ENCODE measurements around the gene MAN1A1. TPM values are rescaled to one million over a fixed set of nuclear protein-coding genes. Genes with fewer than 3 reads are reported as not detected.

Gene MAN1A1
- total RNA-seq, 4 donors from 2014 or later = 17.8 to 34.7 (median 29.9) TPM

GRCh38 chr6:119218548-119218947 is 131.0 kb downstream of the MAN1A1 start:
- no peak overlapping the region for H3K27ac ChIP-seq
- 50% methylated on average over 4 of the region's 4 CpGs for WGBS
- H3K27me3 ChIP-seq = no peaks in the 10 kb centered on the region
- no peaks in the 10 kb centered on the region for H3K36me3 ChIP-seq
- peaks cover 5% of the 10 kb centered on the region for H3K4me1 ChIP-seq
- no peak for DNase-seq (ENCODE audit: low spot score in 2 of 2)
- H3K4me3 ChIP-seq = no peak overlapping the region
- no peak for TF ChIP-seq EP300 (IDR thresholded peaks at IDR 0.05)
- TF ChIP-seq, protein P1, sequence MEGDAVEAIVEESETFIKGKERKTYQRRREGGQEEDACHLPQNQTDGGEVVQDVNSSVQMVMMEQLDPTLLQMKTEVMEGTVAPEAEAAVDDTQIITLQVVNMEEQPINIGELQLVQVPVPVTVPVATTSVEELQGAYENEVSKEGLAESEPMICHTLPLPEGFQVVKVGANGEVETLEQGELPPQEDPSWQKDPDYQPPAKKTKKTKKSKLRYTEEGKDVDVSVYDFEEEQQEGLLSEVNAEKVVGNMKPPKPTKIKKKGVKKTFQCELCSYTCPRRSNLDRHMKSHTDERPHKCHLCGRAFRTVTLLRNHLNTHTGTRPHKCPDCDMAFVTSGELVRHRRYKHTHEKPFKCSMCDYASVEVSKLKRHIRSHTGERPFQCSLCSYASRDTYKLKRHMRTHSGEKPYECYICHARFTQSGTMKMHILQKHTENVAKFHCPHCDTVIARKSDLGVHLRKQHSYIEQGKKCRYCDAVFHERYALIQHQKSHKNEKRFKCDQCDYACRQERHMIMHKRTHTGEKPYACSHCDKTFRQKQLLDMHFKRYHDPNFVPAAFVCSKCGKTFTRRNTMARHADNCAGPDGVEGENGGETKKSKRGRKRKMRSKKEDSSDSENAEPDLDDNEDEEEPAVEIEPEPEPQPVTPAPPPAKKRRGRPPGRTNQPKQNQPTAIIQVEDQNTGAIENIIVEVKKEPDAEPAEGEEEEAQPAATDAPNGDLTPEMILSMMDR (IDR thresholded peaks at IDR 0.05) = no peak
- TF ChIP-seq POLR2AphosphoS5 (IDR thresholded peaks at IDR 0.05) = no peak
- TF ChIP-seq POLR2A (IDR thresholded peaks at IDR 0.05) = no peak
- H3K9me3 ChIP-seq = no peaks in the 10 kb centered on the region

DNA sequence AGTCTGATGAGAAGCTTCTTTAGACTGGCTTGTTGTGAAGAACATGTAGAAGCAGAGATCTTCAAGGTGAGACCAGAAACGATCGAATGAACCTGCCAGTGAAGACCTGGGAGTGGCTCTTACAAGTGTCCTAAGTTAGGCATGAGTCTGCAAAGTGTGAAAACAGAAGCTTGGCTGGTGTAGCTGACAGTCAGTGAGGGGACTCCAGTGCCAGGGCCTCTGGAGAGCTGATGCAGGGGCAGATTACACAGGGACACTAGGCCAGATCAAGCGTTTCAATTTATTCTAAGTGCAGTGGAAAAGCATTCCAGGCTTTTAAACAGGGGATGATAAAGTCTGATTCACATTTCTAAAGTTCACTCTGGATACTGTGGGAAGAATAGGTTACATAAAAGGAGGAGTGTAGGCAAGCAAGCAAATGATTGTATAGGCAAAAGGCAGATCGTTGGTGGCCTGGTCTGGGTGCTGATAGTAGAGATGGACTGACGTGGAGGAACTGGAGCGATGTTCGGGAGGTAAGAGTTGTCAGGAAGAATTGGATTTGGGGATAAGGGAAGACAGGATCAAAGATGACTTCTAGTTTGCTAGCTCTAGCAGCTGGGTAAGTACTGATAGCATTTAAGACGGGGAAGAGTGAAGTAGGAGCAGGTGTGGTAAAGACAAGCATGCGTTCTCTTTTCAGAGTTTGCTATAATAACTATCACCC is 133.5 kb downstream of the MAN1A1 start:
- H3K36me3 ChIP-seq = no peaks in the 10 kb centered on the region
- peaks cover 5% of the 10 kb centered on the region for H3K4me1 ChIP-seq
- no peaks in the 10 kb centered on the region for H3K27me3 ChIP-seq
- H3K9me3 ChIP-seq = no peaks in the 10 kb centered on the region
- H3K27ac ChIP-seq = no peak overlapping the region
- WGBS = 81% methylated on average over 9 of the region's 9 CpGs
- H3K4me3 ChIP-seq = no peak overlapping the region
- DNase-seq (ENCODE audit: low spot score in 2 of 2) = no peak
- TF ChIP-seq, protein P1 (IDR thresholded peaks at IDR 0.05) = no peak
- TF ChIP-seq POLR2A (IDR thresholded peaks at IDR 0.05) (no peak), EP300 (IDR thresholded peaks at IDR 0.05) (no peak), POLR2AphosphoS5 (IDR thresholded peaks at IDR 0.05) (no peak)

DNA sequence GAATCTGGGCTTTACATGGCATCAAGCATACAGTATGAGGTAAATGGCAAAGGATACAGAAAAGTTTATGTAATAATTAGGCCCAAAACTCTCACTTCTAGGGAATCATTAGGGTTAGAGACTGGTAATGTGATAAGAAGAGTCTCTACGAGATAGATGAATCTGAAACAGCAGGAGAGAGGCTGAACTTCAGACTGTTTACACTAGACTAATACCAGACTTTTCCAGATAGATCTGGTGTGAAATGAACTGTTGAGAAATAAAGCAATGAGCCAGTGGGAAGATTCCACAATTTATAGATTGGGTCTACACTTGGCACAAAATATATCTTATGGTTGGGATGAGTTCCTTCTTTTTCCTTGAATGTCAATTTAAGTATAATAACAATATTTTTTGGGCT is 134.3 kb downstream of the MAN1A1 start:
- Histone ChIP-seq H3K9me3 (no peaks in the 10 kb centered on the region), H3K4me3 (no peak overlapping the region), H3K36me3 (no peaks in the 10 kb centered on the region), H3K27ac (no peak overlapping the region), H3K4me1 (peaks cover 5% of the 10 kb centered on the region), H3K27me3 (no peaks in the 10 kb centered on the region)
- TF ChIP-seq POLR2AphosphoS5 (IDR thresholded peaks at IDR 0.05) = no peak
- TF ChIP-seq POLR2A (IDR thresholded peaks at IDR 0.05) = no peak
- TF ChIP-seq, protein P1 (IDR thresholded peaks at IDR 0.05) = no peak
- no peak for TF ChIP-seq EP300 (IDR thresholded peaks at IDR 0.05)
- WGBS = 79% methylated on average over 1 of the region's 1 CpG
- DNase-seq (ENCODE audit: low spot score in 2 of 2) = no peak

GRCh38 chr6:119210596-119210995 is 139.0 kb downstream of the MAN1A1 start:
- TF ChIP-seq, protein P1 (IDR thresholded peaks at IDR 0.05) = no peak
- TF ChIP-seq POLR2A (IDR thresholded peaks at IDR 0.05) (no peak), EP300 (IDR thresholded peaks at IDR 0.05) (no peak), POLR2AphosphoS5 (IDR thresholded peaks at IDR 0.05) (no peak)
- DNase-seq (ENCODE audit: low spot score in 2 of 2) = no peak
- Histone ChIP-seq H3K4me3 (no peak overlapping the region), H3K36me3 (no peaks in the 10 kb centered on the region), H3K4me1 (peaks cover 3% of the 10 kb centered on the region), H3K27me3 (no peaks in the 10 kb centered on the region), H3K27ac (no peak overlapping the region), H3K9me3 (no peaks in the 10 kb centered on the region)

- no peaks in the 10 kb centered on the region for H3K36me3 ChIP-seq
- WGBS = 78% methylated on average over 11 of the region's 11 CpGs
- H3K27ac ChIP-seq = no peak overlapping the region
- DNase-seq (ENCODE audit: low spot score in 2 of 2) = no peak
- H3K4me1 ChIP-seq = peaks cover 3% of the 10 kb centered on the region
- H3K9me3 ChIP-seq = no peaks in the 10 kb centered on the region
- no peak for TF ChIP-seq POLR2AphosphoS5 (IDR thresholded peaks at IDR 0.05)
- H3K4me3 ChIP-seq = no peak overlapping the region
- no peaks in the 10 kb centered on the region for H3K27me3 ChIP-seq
Measured at GRCh38 chr6:119209452-119210205, 139.9 kb downstream of the MAN1A1 start.

Data from suprapubic skin (tissue), 4 donors.